GM19438 (cell line): ENCODE data around the gene PCSK7.
"Not testable (repeated sequence)": the region's sequence is repeated elsewhere in the genome, so short reads cannot be mapped to it uniquely, and the experiment has no call there.

Experiments used
- ATAC-seq: cut with Tn5 transposase; IDR thresholded peaks from one replicate; pipeline ENCODE4 v1.9.1; 2021; ENCODE audit warnings: low read depth; ENCODE audit not compliant: unreplicated experiment

Gene PCSK7, protein sequence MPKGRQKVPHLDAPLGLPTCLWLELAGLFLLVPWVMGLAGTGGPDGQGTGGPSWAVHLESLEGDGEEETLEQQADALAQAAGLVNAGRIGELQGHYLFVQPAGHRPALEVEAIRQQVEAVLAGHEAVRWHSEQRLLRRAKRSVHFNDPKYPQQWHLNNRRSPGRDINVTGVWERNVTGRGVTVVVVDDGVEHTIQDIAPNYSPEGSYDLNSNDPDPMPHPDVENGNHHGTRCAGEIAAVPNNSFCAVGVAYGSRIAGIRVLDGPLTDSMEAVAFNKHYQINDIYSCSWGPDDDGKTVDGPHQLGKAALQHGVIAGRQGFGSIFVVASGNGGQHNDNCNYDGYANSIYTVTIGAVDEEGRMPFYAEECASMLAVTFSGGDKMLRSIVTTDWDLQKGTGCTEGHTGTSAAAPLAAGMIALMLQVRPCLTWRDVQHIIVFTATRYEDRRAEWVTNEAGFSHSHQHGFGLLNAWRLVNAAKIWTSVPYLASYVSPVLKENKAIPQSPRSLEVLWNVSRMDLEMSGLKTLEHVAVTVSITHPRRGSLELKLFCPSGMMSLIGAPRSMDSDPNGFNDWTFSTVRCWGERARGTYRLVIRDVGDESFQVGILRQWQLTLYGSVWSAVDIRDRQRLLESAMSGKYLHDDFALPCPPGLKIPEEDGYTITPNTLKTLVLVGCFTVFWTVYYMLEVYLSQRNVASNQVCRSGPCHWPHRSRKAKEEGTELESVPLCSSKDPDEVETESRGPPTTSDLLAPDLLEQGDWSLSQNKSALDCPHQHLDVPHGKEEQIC

DNA sequence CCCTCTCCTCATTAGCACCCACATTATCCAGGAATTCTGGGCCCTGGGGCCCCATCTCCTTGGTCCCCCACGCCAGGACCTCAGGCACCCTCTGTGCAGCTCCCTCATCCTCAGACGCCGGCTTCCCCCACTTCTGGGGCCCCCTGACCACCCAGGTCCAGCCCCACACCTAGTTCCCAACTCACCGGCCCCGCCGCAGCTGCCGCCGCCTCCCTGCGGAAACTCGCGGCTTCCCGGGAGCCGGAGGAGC is at the start of gene PCSK7:
PCSK7 (minus strand) TSS at position 232 of the 250 bp plus-strand sequence. CDS start 2,229 bp downstream, outside the sequence.
- ATAC-seq, result no peak

GRCh38 chr11:117281159-117281558 is 49.3 kb upstream of the PCSK7 start:
- no peak for ATAC-seq

- no peak for ATAC-seq
Measured at GRCh38 chr11:117279711-117280376, 48.0 kb upstream of the PCSK7 start.

DNA sequence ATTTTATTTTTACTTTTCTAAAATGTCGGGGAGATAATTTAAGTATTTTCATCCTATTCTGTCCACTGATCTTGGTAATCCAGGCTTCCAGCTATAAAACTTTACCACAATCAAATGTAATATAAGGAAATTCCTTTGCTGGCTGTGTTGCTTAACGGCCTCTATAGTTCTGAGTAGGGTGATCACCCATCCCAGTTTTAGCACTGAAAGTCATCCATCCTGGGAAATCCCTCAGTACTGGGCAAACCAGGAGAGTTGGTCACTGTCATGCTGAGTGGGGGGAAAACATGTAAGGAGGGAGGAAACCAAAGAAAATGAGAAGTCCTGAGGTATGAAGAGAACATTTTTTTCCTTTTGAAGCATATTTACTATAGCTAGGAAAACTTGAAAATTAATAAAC is 46.5 kb upstream of the PCSK7 start:
- no peak for ATAC-seq

- no peak for ATAC-seq
Measured at GRCh38 chr11:117273550-117274289, 41.8 kb upstream of the PCSK7 start.

- ATAC-seq, result not testable (repeated sequence)
Measured at GRCh38 chr11:117272175-117272574, 40.3 kb upstream of the PCSK7 start.

DNA sequence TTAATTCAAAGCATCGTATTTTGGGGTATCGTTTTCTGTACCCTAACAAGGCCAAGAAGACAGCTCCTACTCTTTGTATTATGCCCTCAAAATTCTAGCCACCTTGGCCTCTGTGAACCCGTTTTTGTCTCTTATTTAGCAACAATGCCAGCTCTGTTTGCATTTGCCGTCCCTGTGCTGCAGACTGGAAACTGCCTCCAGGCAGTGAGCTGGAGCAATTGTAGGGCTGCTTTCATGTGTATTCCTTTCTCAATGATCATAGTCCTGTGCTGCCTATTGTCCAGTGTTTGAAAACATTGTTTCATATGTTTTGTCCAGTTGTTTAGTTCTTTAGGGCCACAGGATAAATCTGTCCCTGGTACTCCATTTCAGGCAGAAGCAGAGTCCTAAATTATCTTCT is 39.3 kb upstream of the PCSK7 start:
- ATAC-seq, result no peak

- no peak for ATAC-seq
Measured at GRCh38 chr11:117269856-117270255, 38.0 kb upstream of the PCSK7 start.

DNA sequence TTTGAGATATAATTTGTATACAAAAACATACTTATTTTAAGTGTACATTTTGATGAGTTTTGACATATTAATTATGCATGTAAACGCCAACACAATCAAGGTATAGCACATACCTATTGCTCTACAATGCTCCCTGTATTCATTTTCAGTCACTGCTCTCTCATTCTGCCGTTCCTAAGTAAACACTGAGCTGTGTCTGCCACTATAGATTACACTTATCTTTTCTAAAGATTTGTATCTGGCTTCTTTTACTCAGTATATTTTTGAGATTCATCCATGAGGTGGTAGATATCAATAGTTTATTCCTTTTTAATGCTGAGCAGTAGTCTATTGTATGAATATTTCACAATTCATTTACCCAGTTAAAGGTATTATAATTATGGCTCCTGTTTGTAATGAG is 33.9 kb upstream of the PCSK7 start:
- no peak for ATAC-seq

GRCh38 chr11:117264624-117265323 is 32.9 kb upstream of the PCSK7 start:
- ATAC-seq, result not testable (repeated sequence)

DNA sequence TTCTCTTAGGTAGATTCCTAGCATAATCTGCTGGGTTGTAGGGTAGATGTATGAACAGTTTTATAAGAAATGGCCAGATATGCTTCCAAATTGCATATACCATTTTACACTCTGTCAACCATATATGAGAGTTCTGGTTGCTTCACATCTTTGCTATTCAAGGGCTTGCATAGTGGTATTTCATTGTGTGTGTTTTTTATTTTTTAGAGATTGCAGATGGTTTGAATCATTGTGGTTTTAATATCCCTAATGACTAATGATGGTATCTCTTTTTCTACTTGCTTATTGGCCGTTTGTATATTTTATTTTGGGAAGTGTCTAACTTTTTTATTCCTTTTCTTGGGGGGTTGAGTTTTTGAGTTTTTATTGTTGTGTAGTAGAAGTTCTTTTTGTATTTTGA is 27.5 kb upstream of the PCSK7 start:
- no peak for ATAC-seq

DNA sequence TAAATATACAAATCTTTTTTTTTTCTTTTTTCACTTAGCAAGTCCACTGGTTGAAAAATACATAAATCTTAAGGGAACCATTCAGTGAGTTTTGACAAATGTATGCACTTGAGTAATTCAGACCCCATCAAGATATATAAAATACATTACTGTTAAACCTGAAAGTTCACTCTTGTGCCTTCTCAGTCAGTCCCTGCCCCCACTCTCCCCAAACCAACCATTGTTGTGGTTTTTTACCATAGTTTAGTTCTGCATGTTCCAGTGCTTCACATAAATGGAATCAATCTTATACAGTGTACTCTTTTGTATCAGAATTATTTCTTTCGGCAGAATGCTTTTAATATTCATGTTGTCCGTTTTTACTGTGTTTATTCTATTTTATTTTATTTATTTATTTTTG is 26.7 kb upstream of the PCSK7 start:
- ATAC-seq, result no peak

DNA sequence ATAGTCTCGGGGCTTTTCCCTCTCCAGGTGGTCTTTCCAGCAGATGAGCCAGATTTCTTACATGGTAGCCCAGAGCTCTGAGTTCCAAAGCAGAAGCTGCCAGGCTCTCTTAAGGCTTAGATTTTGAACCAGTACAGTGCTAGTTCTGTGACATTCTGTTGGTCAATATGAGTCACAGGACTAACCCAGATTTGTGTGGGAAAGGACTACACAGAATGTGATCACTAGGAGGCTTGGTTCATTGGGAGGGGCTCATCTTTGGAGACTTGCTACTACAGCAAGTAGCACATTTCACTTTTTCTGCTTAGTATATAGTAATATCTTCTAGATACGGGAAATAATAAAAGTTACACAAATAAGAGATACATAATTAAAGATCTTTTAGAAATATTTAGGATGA is 24.7 kb upstream of the PCSK7 start:
- no peak for ATAC-seq

- ATAC-seq, result no peak
Measured at GRCh38 chr11:117255966-117256365, 24.1 kb upstream of the PCSK7 start.

DNA sequence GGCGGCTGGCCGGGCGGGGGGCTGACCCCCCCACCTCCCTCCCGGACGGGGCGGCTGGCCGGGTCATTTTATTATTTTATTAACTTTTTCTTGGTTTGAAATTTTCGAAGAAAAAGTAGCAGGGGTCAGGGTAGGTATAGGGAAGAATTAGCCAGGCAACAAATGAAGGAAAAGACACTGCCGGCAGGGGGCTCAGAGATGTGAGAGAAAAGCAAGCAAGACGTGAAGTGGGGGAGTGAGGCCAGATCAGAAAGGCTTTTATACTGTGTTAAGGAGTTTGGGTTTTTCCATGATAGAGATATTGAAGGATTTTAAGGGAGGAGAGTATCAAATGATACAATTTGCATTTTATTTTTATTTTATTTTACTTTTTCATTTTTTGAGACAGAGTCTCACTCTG is 19.6 kb upstream of the PCSK7 start:
- ATAC-seq, result no peak

DNA sequence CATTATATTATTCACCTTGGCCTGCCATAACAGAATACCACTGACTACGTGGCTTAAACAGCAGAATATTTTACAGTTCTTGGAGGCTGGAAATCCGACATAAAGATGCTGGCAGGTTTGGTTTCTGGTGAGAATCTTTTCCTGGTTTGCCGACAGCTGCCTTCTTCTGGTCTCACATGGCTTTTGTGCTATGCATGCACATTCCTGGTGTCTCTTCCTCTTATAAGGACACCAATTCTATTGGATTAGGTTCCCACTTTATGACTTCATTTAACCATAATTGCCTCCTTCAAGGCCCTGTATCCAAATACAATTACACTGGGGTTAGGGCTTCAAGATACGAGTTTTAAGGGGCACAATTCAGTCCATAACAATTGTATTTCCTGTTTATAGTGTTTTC is 17.7 kb upstream of the PCSK7 start:
- ATAC-seq, result no peak

DNA sequence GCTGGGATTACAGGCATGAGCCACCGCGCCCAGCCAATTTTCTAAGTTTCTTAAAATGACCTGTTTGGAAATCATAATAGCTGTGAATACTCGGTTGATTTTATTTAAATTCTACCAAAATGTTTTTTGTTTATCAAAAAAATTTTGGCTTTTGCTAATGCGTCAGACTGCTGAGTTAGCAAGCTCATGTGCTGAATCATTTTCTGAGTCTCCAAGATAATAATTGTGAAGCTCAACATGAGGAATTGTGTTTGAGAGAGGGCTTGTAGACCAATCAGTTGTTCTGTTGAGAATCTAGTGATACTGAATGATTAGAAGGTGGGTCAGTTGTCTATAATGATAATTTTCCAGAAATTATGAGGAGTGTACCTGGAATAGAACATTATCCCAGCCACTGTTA is 16.5 kb upstream of the PCSK7 start:
- no peak for ATAC-seq

DNA sequence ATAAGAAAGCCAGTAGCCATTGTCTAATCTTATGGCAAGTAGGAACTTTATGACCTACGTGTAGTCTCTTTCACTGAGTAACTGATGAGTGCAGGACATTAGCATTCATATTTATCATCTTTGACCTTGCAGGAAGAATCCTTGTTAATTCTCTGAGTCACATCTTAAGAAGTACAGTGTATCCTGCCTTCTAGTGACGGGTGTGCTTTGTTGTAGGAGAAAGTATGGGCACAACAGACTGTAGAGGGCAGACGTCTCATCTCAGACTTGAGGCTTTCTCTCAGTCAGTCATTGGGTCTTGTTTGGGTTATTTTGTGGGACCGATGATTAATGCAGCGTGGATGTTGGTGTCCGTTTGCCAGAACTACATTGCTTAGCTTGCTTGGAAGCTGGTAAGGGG is 7.4 kb upstream of the PCSK7 start:
- ATAC-seq, result no peak

DNA sequence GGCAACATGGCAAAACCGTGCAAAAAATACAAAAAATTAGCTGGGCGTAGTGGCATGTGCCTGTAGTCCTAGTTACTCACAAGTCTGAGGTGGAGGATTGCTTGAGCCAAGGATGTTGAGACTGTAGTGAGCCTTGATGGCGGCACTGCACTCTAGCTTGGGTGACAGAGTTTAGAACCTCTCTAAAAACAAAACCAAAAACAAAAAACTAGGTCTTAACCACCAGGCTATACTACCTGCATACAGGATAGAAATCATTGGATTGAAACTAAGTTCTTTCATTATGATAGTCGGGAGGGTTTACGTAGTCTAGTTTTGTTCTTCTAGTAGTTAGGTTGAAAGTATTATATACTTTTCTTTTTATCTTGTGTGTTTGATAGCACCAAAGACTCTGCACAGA is 6.3 kb upstream of the PCSK7 start:
- ATAC-seq, result no peak

DNA sequence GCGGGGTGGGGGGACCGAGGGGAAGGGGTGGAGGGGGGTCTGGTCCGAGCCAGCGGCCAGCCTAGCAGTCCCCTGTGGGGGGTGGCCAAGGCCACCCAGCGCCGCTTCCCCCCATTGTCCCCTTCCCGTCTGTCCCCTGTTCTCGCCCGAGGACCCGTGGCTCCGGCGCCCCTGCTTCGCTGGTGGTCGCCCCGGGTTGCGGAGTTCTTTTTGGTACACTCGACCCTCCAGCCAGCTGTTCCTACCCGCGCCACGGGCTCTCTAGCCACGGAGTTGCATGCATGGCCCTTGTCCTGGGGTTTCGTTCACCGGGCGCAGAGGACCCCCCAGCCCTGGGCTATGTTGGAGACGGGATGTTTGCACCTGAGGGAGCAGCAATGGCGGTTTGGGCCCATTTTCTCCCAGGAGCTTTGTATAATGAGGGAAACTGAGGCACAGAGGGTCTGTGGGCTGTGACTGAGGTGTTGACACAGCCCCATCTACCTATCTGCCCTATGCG is 1.1 kb upstream of the PCSK7 start:
- ATAC-seq, result no peak
